ENCODE results near the gene VPS26B. TPM values are rescaled to one million over a fixed set of nuclear protein-coding genes. Genes with fewer than 3 reads are reported as not detected.
"Not testable (repeated sequence)": the region's sequence is repeated elsewhere in the genome, so short reads cannot be mapped to it uniquely, and the experiment has no call there.

VPS26B gene
- total RNA-seq, result 41.9 TPM
- long read RNA-seq, transcript VPS26B-201 (6 exons, 3,691 nt), result major isoform, 146 of 177 reads
- long read RNA-seq, partial matches to known transcripts, result 17 of 177 reads
- long read RNA-seq, other reads (novel, unspliced or antisense), result 14 of 177 reads

GRCh38 chr11:134223836-134224709, at the start of gene VPS26B, which contains the start of gene NCAPD3:
Gene VPS26B, plus strand, starts transcription at chr11:134224671. Its CDS starts 452 bp downstream, at chr11:134225123.
Gene NCAPD3, minus strand, starts transcription at chr11:134223967. Its CDS starts 41 bp downstream, at chr11:134223926.
- peak; percentile 91 for ATAC-seq
- peak; percentile 98 for DNase-seq
- intact Hi-C loops (cut with micrococcal nuclease), result no loop called here

GRCh38 chr11:134176284-134176683, 48.2 kb upstream of the VPS26B start:
- DNase-seq (no peak), ATAC-seq (peak; percentile 87)
- intact Hi-C loops (cut with micrococcal nuclease), result no loop called here

GRCh38 chr11:134178032-134178674, 46.3 kb upstream of the VPS26B start:
- DNase-seq (no peak), ATAC-seq (peak; percentile 45)
- intact Hi-C loops (cut with micrococcal nuclease), result no loop called here

- ATAC-seq (peak; percentile 62), DNase-seq (no peak)
- intact Hi-C loops (cut with micrococcal nuclease), result no loop called here
Observed at GRCh38 chr11:134181707-134182106, 42.8 kb upstream of the VPS26B start.

GRCh38 chr11:134188092-134188491, 36.4 kb upstream of the VPS26B start:
- intact Hi-C loops (cut with micrococcal nuclease); ATAC-seq; DNase-seq: not testable (repeated sequence)

- intact Hi-C loops (cut with micrococcal nuclease), result no loop called here
Observed at GRCh38 chr11:134196756-134197155, 27.7 kb upstream of the VPS26B start.

GRCh38 chr11:134199531-134199930, 24.9 kb upstream of the VPS26B start:
- ATAC-seq, result no peak
- intact Hi-C loops (cut with micrococcal nuclease), result no loop called here

More at GRCh38 chr11:134196756-134197155, 27.7 kb upstream of the VPS26B start:
- ATAC-seq (no peak), DNase-seq (no peak)

GRCh38 chr11:134200688-134201087, 23.8 kb upstream of the VPS26B start:
- DNase-seq, result no peak
- intact Hi-C loops (cut with micrococcal nuclease), result no loop called here
- ATAC-seq, result no peak

More at GRCh38 chr11:134199531-134199930, 24.9 kb upstream of the VPS26B start:
- no peak for DNase-seq

- ATAC-seq (no peak), DNase-seq (no peak)
- intact Hi-C loops (cut with micrococcal nuclease), result no loop called here
Observed at GRCh38 chr11:134202661-134203060, 21.8 kb upstream of the VPS26B start.

GRCh38 chr11:134205729-134206128, 18.7 kb upstream of the VPS26B start:
- no peak for DNase-seq
- intact Hi-C loops (cut with micrococcal nuclease), result no loop called here
- ATAC-seq, result no peak

GRCh38 chr11:134206185-134206584, 18.3 kb upstream of the VPS26B start:
- intact Hi-C loops (cut with micrococcal nuclease), result no loop called here
- no peak for DNase-seq
- no peak for ATAC-seq

GRCh38 chr11:134207538-134208239, 16.8 kb upstream of the VPS26B start:
- ATAC-seq, result no peak
- peak; percentile 49 for DNase-seq
- intact Hi-C loops (cut with micrococcal nuclease), result no loop called here

- intact Hi-C loops (cut with micrococcal nuclease), result no loop called here
- ATAC-seq, result no peak
- no peak for DNase-seq
Observed at GRCh38 chr11:134215836-134216235, 8.6 kb upstream of the VPS26B start.

- DNase-seq, result no peak
- intact Hi-C loops (cut with micrococcal nuclease), result no loop called here
- ATAC-seq, result no peak
Observed at GRCh38 chr11:134216816-134217215, 7.7 kb upstream of the VPS26B start.

- DNase-seq (no peak), ATAC-seq (no peak)
- intact Hi-C loops (cut with micrococcal nuclease), result no loop called here
Observed at GRCh38 chr11:134223121-134223520, 1.4 kb upstream of the VPS26B start.

- ATAC-seq, result peak; percentile 55
- DNase-seq, result peak; percentile 81
- intact Hi-C loops (cut with micrococcal nuclease), result no loop called here
Observed at GRCh38 chr11:134224710-134225664, 516 bp downstream of the VPS26B start.

GRCh38 chr11:134226806-134227325, 2.4 kb downstream of the VPS26B start:
- ATAC-seq, result no peak
- DNase-seq, result no peak
- intact Hi-C loops (cut with micrococcal nuclease), result no loop called here

GRCh38 chr11:134228625-134229024, 4.2 kb downstream of the VPS26B start:
- no peak for DNase-seq
- intact Hi-C loops (cut with micrococcal nuclease), result no loop called here
- no peak for ATAC-seq
